GM12878 (cell line): ENCODE data around the gene EAF1. TPM values are rescaled to one million over a fixed set of nuclear protein-coding genes. Genes with fewer than 3 reads are reported as not detected.

Source experiments
- ATAC-seq: fragments of 200-7000 bp; cut with Tn5 transposase; 3 replicates; pipeline ENCODE4 v1.9.1; 2020; ENCODE audit warnings: mild to moderate bottlenecking, moderate library complexity
- BruUV-seq: library from RNA; stranded (reverse); fragments of 400-500 nt; replicated peaks from 2 replicates; lab custom pipeline; 2021; lab: Mats Ljungman, UMichigan
- CTCF ChIA-PET: fragments of 300-600 bp; sonication (Branson Sonifier 250); formaldehyde crosslinking; extraction: SDS; loops from one replicate; lab custom pipeline; 2021; ENCODE audit warnings: inconsistent platforms; lab: Yijun Ruan, JAX
- POLR2A ChIA-PET: fragments of 350-600 bp; formaldehyde crosslinking; extraction: SDS; loops from one replicate; lab custom pipeline; 2021; ENCODE audit warnings: inconsistent platforms; lab: Charles Lee
- RAD21 ChIA-PET: fragments of 300-600 bp; sonication (Branson Sonifier 250); formaldehyde crosslinking; loops from one replicate; lab custom pipeline; 2023; ENCODE audit warnings: antibody characterized with exemption; ENCODE audit not compliant: unreplicated experiment; lab: Charles Lee
- SMC1A ChIA-PET: fragments of 300-600 bp; sonication (Branson Sonifier 250); formaldehyde crosslinking; loops from one replicate; lab custom pipeline; 2023; ENCODE audit not compliant: unreplicated experiment, uncharacterized antibody; lab: Charles Lee
- DNase-seq: peaks from one replicate; pipeline ENCODE4 v3.0.0-alpha.2; 2011; ENCODE audit warnings: low read depth, low spot score
- FAIRE-seq: peaks from 3 replicates; lab custom pipeline; 2011; peaks lifted over from hg19 to GRCh38; lab: Jason Lieb, UNC
- H2AFZ ChIP-seq: 2 replicates; pipeline ENCODE4 v1.6.0; 2011; ENCODE audit warnings: low read depth, low read length, control low read depth; ENCODE audit not compliant: control insufficient read depth
- H3K27ac ChIP-seq: 2 replicates; pipeline ENCODE4 v1.5.1; 2011; ENCODE audit warnings: control low read depth; ENCODE audit not compliant: control insufficient read depth, insufficient read depth
- H3K27me3 ChIP-seq, 2 experiments: replicated peaks in 1 of 2; 2 replicates each; pipeline versions ENCODE4 v1.6.0 to v1.6.1; 2011; ENCODE audit warnings: low read length in 1 of 2; ENCODE audit not compliant: control insufficient read depth in 2 of 2, insufficient read depth in 2 of 2
- H3K36me3 ChIP-seq, 2 experiments: 2 replicates each; pipeline ENCODE4 v1.5.1; 2011; ENCODE audit warnings: low read length in 1 of 2; ENCODE audit not compliant: control insufficient read depth in 2 of 2, insufficient read depth in 2 of 2
- H3K4me1 ChIP-seq: 2 replicates; pipeline ENCODE4 v1.6.1; 2011; ENCODE audit warnings: mild to moderate bottlenecking, low read length, moderate library complexity, mixed read lengths; ENCODE audit not compliant: control insufficient read depth, insufficient read depth
- H3K4me2 ChIP-seq: 2 replicates; pipeline ENCODE4 v1.6.0; 2011; ENCODE audit warnings: control low read depth; ENCODE audit not compliant: control insufficient read depth, insufficient read depth
- H3K4me3 ChIP-seq: fragments of 200-600 bp; sonication (generic); 2 replicates; pipeline ENCODE4 v1.5.1; 2016
- H3K79me2 ChIP-seq: 2 replicates; pipeline ENCODE4 v1.6.0; 2011; ENCODE audit warnings: low read length; ENCODE audit not compliant: control insufficient read depth, insufficient read depth
- H3K9ac ChIP-seq: 2 replicates; pipeline ENCODE4 v1.8.0; 2011; ENCODE audit warnings: low read length, control low read depth, mixed read lengths; ENCODE audit not compliant: control insufficient read depth, insufficient read depth
- H3K9me3 ChIP-seq: replicated peaks from 3 replicates; pipeline ENCODE4 v1.5.1; 2011; ENCODE audit warnings: mild to moderate bottlenecking, low read length; ENCODE audit not compliant: control insufficient read depth, insufficient read depth
- H4K20me1 ChIP-seq: 2 replicates; pipeline ENCODE4 v1.6.0; 2011; ENCODE audit not compliant: control insufficient read depth, insufficient read depth
- ATF3 ChIP-seq: IDR thresholded peaks from 2 replicates; pipeline ENCODE4 v1.6.1; 2011; ENCODE audit warnings: low read depth, mild to moderate bottlenecking, low read length, moderate library complexity, borderline replicate concordance; ENCODE audit errors: extremely low read depth
- IRF3 ChIP-seq: fragments of 450-650 bp; IDR thresholded peaks from 2 replicates; pipeline ENCODE4 v1.6.1; 2014; ENCODE audit warnings: mild to moderate bottlenecking
- MYC ChIP-seq: IDR thresholded peaks from 2 replicates; pipeline ENCODE4 v1.6.1; 2011; ENCODE audit warnings: mild to moderate bottlenecking, low read length, moderate library complexity, inconsistent platforms; ENCODE audit not compliant: insufficient read depth, insufficient replicate concordance, insufficient read length, severe bottlenecking
- NFXL1 ChIP-seq: fragments of 450-650 bp; IDR thresholded peaks from 2 replicates; pipeline ENCODE4 v1.6.1; 2017; ENCODE audit warnings: antibody characterized with exemption, mild to moderate bottlenecking, borderline replicate concordance
- NR2C2 ChIP-seq: IDR thresholded peaks from 2 replicates; pipeline ENCODE4 v1.6.1; 2011; ENCODE audit warnings: borderline replicate concordance, low read depth; ENCODE audit not compliant: control insufficient read depth, insufficient read length
- POU2F2 ChIP-seq: IDR thresholded peaks from 3 replicates; pipeline ENCODE4 v1.6.1; 2011; ENCODE audit warnings: low read depth, mild to moderate bottlenecking, low read length, borderline replicate concordance
- SIX5 ChIP-seq: IDR thresholded peaks from 2 replicates; pipeline ENCODE4 v1.6.1; 2011; ENCODE audit warnings: mild to moderate bottlenecking, low read depth, low read length, moderate library complexity; ENCODE audit not compliant: severe bottlenecking
- SMAD5 ChIP-seq: IDR thresholded peaks from 2 replicates; pipeline ENCODE4 v1.6.1; 2016; ENCODE audit warnings: antibody characterized with exemption, low read depth
- SUPT20H ChIP-seq: IDR thresholded peaks from 2 replicates; pipeline ENCODE4 v1.6.1; 2011; ENCODE audit warnings: low read depth, mild to moderate bottlenecking, low read length, moderate library complexity, borderline replicate concordance; ENCODE audit not compliant: control insufficient read depth
- TCF7 ChIP-seq: IDR thresholded peaks from 2 replicates; pipeline ENCODE4 v1.6.1; 2014; ENCODE audit warnings: antibody characterized with exemption, borderline replicate concordance
- ZBTB33 ChIP-seq: fragments of 450-650 bp; IDR thresholded peaks from 2 replicates; pipeline ENCODE4 v1.6.1; 2017; ENCODE audit warnings: mild to moderate bottlenecking
- ZNF24 ChIP-seq: fragments of 450-650 bp; IDR thresholded peaks from 2 replicates; pipeline ENCODE4 v1.6.1; 2017; ENCODE audit warnings: antibody characterized with exemption, mild to moderate bottlenecking
- ZNF274 ChIP-seq: IDR thresholded peaks from one replicate; pipeline ENCODE4 v1.8.0; 2011; ENCODE audit not compliant: insufficient read length, insufficient read depth
- WGBS: methylation state at CpG from one replicate; pipeline ENCODE4 v1.1.6; 2016; ENCODE audit warnings: low lambda C conversion rate; ENCODE audit not compliant: insufficient replicate concordance, insufficient coverage; ENCODE audit errors: missing lambda C conversion rate; 5-methylcytosine and 5-hydroxymethylcytosine counted together
- in situ Hi-C: fragments of 300-500 bp; cut with MboI; formaldehyde crosslinking; loops from 9 replicates; pipeline ENCODE4 v1.14.3; 2018; ENCODE audit warnings: mixed read lengths
- intact Hi-C: fragments of 100-400 bp; cut with micrococcal nuclease; formaldehyde crosslinking; loops from one replicate; pipeline ENCODE4 v1.14.2; 2022; ENCODE audit not compliant: unreplicated experiment
- polyA plus RNA-seq, 11 experiments: library from polyadenylated mRNA; depleted of rRNA in 4 of 11; unstranded in 6 of 11; stranded (reverse) in 5 of 11; fragments of >200 nt; fragmentation: Nextera tagmentation in 4 of 11; fragmentation: Illumina TruSeq in 1 of 11; extraction: Ambion mirVana in 4 of 11; extraction: Trizol in 1 of 11; gene quantifications; 1 replicate in 1 of 11; 2 replicates in 10 of 11; pipeline versions ENCODE4 v1.2.1 to v1.2.3, GENCODE V29; 2011 to 2016; ENCODE audit warnings: inconsistent platforms in 2 of 11, missing spikeins in 2 of 11, low read depth in 1 of 11
- total RNA-seq, 4 experiments: library from RNA; depleted of rRNA in 3 of 4; stranded (reverse); fragments of >200 nt in 3 of 4; fragmentation: Illumina TruSeq in 1 of 4; extraction: Trizol in 1 of 4; gene quantifications; 2 replicates each; pipeline versions ENCODE4 v1.2.1 to v1.2.3, GENCODE V29; 2013 to 2021

The EAF1 gene
- total and polyA plus RNA-seq, 10 of the 15 experiments (the other 5 are each of a cell fraction or from before 2014, with no cell fraction given), result 6.8 to 21.6 (median 15.6) TPM

GRCh38 chr3:15427981-15428380, 583 bp downstream of the EAF1 start:
- peak overlapping the region; percentile 95 for H3K4me3 ChIP-seq
- TF ChIP-seq ATF3, result no peak
- TF ChIP-seq NFXL1, result no peak
- TF ChIP-seq SMAD5, result no peak
- TF ChIP-seq ZNF274, result no peak
- no peak for TF ChIP-seq SIX5
- H3K27ac ChIP-seq, result peak overlapping the region; percentile 81
- H4K20me1 ChIP-seq, result no peaks in the 10 kb centered on the region
- H3K9me3 ChIP-seq, result no peaks in the 10 kb centered on the region
- peaks cover 41% of the 10 kb centered on the region for H3K79me2 ChIP-seq
- H3K27me3 ChIP-seq, result no peaks in the 10 kb centered on the region
- SMC1A ChIA-PET, result no interaction called here
- peak overlapping the region; percentile 71 for H3K9ac ChIP-seq
- FAIRE-seq (no peak), DNase-seq (no peak), ATAC-seq (no peak; the same call in 2 of the 3 replicates)
- in situ Hi-C loops (no loop called here), intact Hi-C loops (loop anchor here (2.0 kb wide), 1 partner anchor 129 kb away; no protein-coding TSS in a partner anchor)
- CTCF ChIA-PET, result interaction anchor here (1.3 kb wide), 1 partner anchor 383 kb away, joined by 3 read pairs; no protein-coding TSS in a partner anchor
- POLR2A ChIA-PET, result no interaction called here
- RAD21 ChIA-PET, result no interaction called here
- WGBS, result 0% methylated on average over 9 of the region's 11 CpGs
- peak overlapping the region; percentile 82 for H3K4me2 ChIP-seq
- no peak overlapping the region for H2AFZ ChIP-seq
- H3K36me3 ChIP-seq, result peaks cover 0 to 4% of the 10 kb centered on the region in 2 experiments; a peak in 2 of 4 replicates
- no peaks in the 10 kb centered on the region; the same call in 1 of the 2 replicates for H3K4me1 ChIP-seq
- BruUV-seq, result no TSS peak

- in situ Hi-C loops, result no loop called here
- no peak for TF ChIP-seq TCF7
- no peak for TF ChIP-seq MYC
- no peak for TF ChIP-seq NR2C2
- TF ChIP-seq ZBTB33, result no peak
- no peak for TF ChIP-seq IRF3
- no peak for TF ChIP-seq ZNF24
- TF ChIP-seq POU2F2, result no peak
- no peak for TF ChIP-seq SUPT20H
- TF ChIP-seq NFXL1, result no peak
These were observed 1.1 kb downstream of the EAF1 start for GRCh38 chr3:15428539-15428938.

More at GRCh38 chr3:15428539-15428938, 1.1 kb downstream of the EAF1 start:
- Histone ChIP-seq H3K9me3 (no peaks in the 10 kb centered on the region), H3K4me2 (peak overlapping the region; percentile 82), H4K20me1 (no peaks in the 10 kb centered on the region), H3K9ac (peak overlapping the region; percentile 71), H3K27ac (no peak overlapping the region), H3K36me3 (peaks cover 0 to 10% of the 10 kb centered on the region in 2 experiments; a peak in 3 of 4 replicates), H2AFZ (no peak overlapping the region), H3K79me2 (peaks cover 41% of the 10 kb centered on the region), H3K4me3 (peak overlapping the region; percentile 95), H3K4me1 (no peaks in the 10 kb centered on the region; the same call in 1 of the 2 replicates), H3K27me3 (no peaks in the 10 kb centered on the region)
- ChIA-PET RAD21 (interaction anchor here (0.9 to 1.5 kb wide), 2 partner anchors 23 to 128 kb away, joined by 3 read pairs; no protein-coding TSS in a partner anchor), CTCF (interaction anchor here (0.8 to 2.9 kb wide), 2 partner anchors 129 to 149 kb away, joined by 3 to 28 read pairs; no protein-coding TSS in a partner anchor), SMC1A (interaction anchor here (0.7 to 4.0 kb wide), 8 partner anchors 39 to 315 kb away, joined by 3 to 26 read pairs (median 3); no protein-coding TSS in a partner anchor), POLR2A (no interaction called here)
- peak; percentile 27 for ATAC-seq
- BruUV-seq, result TSS peak; percentile 53
- no peak for FAIRE-seq
- DNase-seq, result no peak
- intact Hi-C loops, result loop anchor here (2.0 kb wide), 1 partner anchor 128 kb away; no protein-coding TSS in a partner anchor
- WGBS, result 6% methylated on average over 9 of the region's 9 CpGs
